HepG2 (cell line): ENCODE data around the gene DCDC1. TPM values are rescaled to one million over a fixed set of nuclear protein-coding genes. Genes with fewer than 3 reads are reported as not detected.

Experiments
- ATAC-seq: fragments of 200-7000 bp; cut with Tn5 transposase; 3 replicates; pipeline ENCODE4 v1.9.1; 2020; ENCODE audit warnings: mild to moderate bottlenecking, moderate library complexity
- BruUV-seq: library from RNA; stranded (reverse); fragments of 400-500 nt; replicated peaks from 2 replicates; lab custom pipeline; 2021; lab: Mats Ljungman, UMichigan
- CTCF ChIA-PET: fragments of 300-600 bp; formaldehyde crosslinking; extraction: SDS; loops from one replicate; lab custom pipeline; 2021; ENCODE audit warnings: low total read pairs, inconsistent platforms, low intra/inter-chr PET ratio; lab: Yijun Ruan, JAX
- POLR2A ChIA-PET: fragments of 350-600 bp; sonication (Branson Sonifier 250); formaldehyde crosslinking; loops from one replicate; lab custom pipeline; 2020; ENCODE audit warnings: antibody characterized with exemption, inconsistent platforms; lab: Yijun Ruan, JAX
- DNase-seq: peaks from one replicate; pipeline ENCODE4 v3.0.0-alpha.2; 2015; ENCODE audit warnings: low spot score
- FAIRE-seq: peaks from 3 replicates; lab custom pipeline; 2011; peaks lifted over from hg19 to GRCh38; lab: Jason Lieb, UNC
- H2AFZ ChIP-seq: one replicate; pipeline ENCODE4 v1.6.1; 2011; ENCODE audit warnings: low read length, inconsistent platforms
- H3K27ac ChIP-seq: fragments of 300-600 bp; 3 replicates; pipeline ENCODE4 v1.8.0; 2011; ENCODE audit warnings: mixed run types, mild to moderate bottlenecking, mixed read lengths, low read length, inconsistent platforms; ENCODE audit not compliant: insufficient read depth; ENCODE audit errors: extremely low read length
- H3K27me3 ChIP-seq, 2 experiments: fragments of 200-600 bp in 1 of 2; 2 replicates in 1 of 2; 3 replicates in 1 of 2; pipeline versions ENCODE4 v1.6.0 to v1.8.0; 2011; ENCODE audit warnings: low read length in 2 of 2, mild to moderate bottlenecking in 2 of 2, moderate library complexity in 2 of 2, inconsistent platforms in 1 of 2; ENCODE audit not compliant: insufficient read depth in 2 of 2, control insufficient read depth in 1 of 2
- H3K36me3 ChIP-seq, 2 experiments: fragments of 200-600 bp in 1 of 2; replicated peaks in 1 of 2; 2 replicates in 1 of 2; 3 replicates in 1 of 2; pipeline versions ENCODE4 v1.5.1 to v1.8.0; 2011; ENCODE audit warnings: low read length in 2 of 2, inconsistent platforms in 1 of 2; ENCODE audit not compliant: insufficient read depth in 2 of 2, control insufficient read depth in 1 of 2
- H3K4me1 ChIP-seq: 2 replicates; pipeline ENCODE4 v1.5.1; 2012; ENCODE audit warnings: low read length, inconsistent platforms; ENCODE audit not compliant: insufficient read depth
- H3K4me2 ChIP-seq: 2 replicates; pipeline ENCODE4 v1.6.0; 2011; ENCODE audit warnings: low read depth, low read length, inconsistent platforms
- H3K4me3 ChIP-seq, 3 experiments: fragments of 200-600 bp in 1 of 3; sonication (generic), shearing (Covaris generic) in 1 of 3; replicated peaks in 1 of 3; 2 replicates each; pipeline ENCODE4 v1.5.1; 2011 to 2016; ENCODE audit warnings: low read length in 3 of 3, inconsistent platforms in 2 of 3, low read depth in 2 of 3, mild to moderate bottlenecking in 2 of 3, control low read depth in 1 of 3, mixed read lengths in 1 of 3; ENCODE audit not compliant: insufficient read depth in 1 of 3
- H3K79me2 ChIP-seq: one replicate; pipeline ENCODE4 v1.6.1; 2011; ENCODE audit warnings: low read length, inconsistent platforms; ENCODE audit not compliant: insufficient read depth
- H3K9ac ChIP-seq: 2 replicates; pipeline ENCODE4 v1.6.0; 2011; ENCODE audit warnings: mild to moderate bottlenecking, low read depth, low read length, inconsistent platforms; ENCODE audit not compliant: insufficient read depth
- H3K9me3 ChIP-seq: 2 replicates; pipeline ENCODE4 v1.5.1; 2012; ENCODE audit warnings: mild to moderate bottlenecking, low read length
- H4K20me1 ChIP-seq: 2 replicates; pipeline ENCODE4 v1.6.0; 2011; ENCODE audit warnings: inconsistent platforms, mild to moderate bottlenecking, low read length, moderate library complexity; ENCODE audit not compliant: insufficient read depth
- HNRNPLL ChIP-seq: fragments of 200-400 bp; formaldehyde crosslinking; IDR thresholded peaks from 2 replicates; pipeline ENCODE4 v1.6.1; 2017; ENCODE audit warnings: mild to moderate bottlenecking, low read depth, low read length; ENCODE audit not compliant: poor library complexity, severe bottlenecking
- MIER3 ChIP-seq: IDR thresholded peaks from 2 replicates; pipeline ENCODE4 v1.6.1; 2016; ENCODE audit warnings: missing compliant biosample characterization, borderline replicate concordance
- RBM39 ChIP-seq: fragments of 200-400 bp; formaldehyde crosslinking; IDR thresholded peaks from one replicate; pipeline ENCODE4 v1.6.1; 2018; ENCODE audit warnings: antibody characterized with exemption, mild to moderate bottlenecking, low read depth, low read length; ENCODE audit not compliant: poor library complexity, severe bottlenecking
- ZNF180 ChIP-seq: sonication (generic); formaldehyde crosslinking; IDR thresholded peaks from 2 replicates; pipeline ENCODE4 v1.4.0; 2020; ENCODE audit warnings: low read depth, missing genetic modification reagents, borderline replicate concordance
- ZNF432 ChIP-seq: sonication (generic); formaldehyde crosslinking; IDR thresholded peaks from 2 replicates; pipeline ENCODE4 v1.5.0; 2020; ENCODE audit warnings: missing genetic modification reagents, mild to moderate bottlenecking, borderline replicate concordance
- ZNF543 ChIP-seq: sonication (generic); formaldehyde crosslinking; IDR thresholded peaks from 2 replicates; pipeline ENCODE4 v1.4.0; 2020; ENCODE audit warnings: mild to moderate bottlenecking, missing genetic modification reagents
- ZNF577 ChIP-seq: sonication (generic); formaldehyde crosslinking; IDR thresholded peaks from 2 replicates; pipeline ENCODE4 v1.4.0; 2020; ENCODE audit warnings: mild to moderate bottlenecking, low read depth, missing genetic modification reagents, borderline replicate concordance
- WGBS: methylation state at CpG from one replicate; pipeline ENCODE4 v1.1.6; 2017; ENCODE audit warnings: low lambda C conversion rate; 5-methylcytosine and 5-hydroxymethylcytosine counted together
- in situ Hi-C: cut with HindIII; loops from 2 replicates; pipeline ENCODE4 v1.10.0; 2017; ENCODE audit warnings: low pct_unique_long_range_greater_than_20kb; ENCODE audit not compliant: extremely low pct_ligation_motif_present
- intact Hi-C: fragments of 100-400 bp; cut with micrococcal nuclease; formaldehyde crosslinking; loops from one replicate; pipeline ENCODE4 v1.10.0; 2022; ENCODE audit not compliant: unreplicated experiment
- polyA plus RNA-seq, 8 experiments: library from polyadenylated mRNA; depleted of rRNA in 3 of 8; stranded (reverse) in 7 of 8; unstranded in 1 of 8; fragments of >200 nt; fragmentation: Illumina TruSeq in 4 of 8; extraction: Trizol in 4 of 8; gene quantifications; 2 replicates each; pipeline versions ENCODE4 v1.2.1 to v1.2.3, GENCODE V29; 2011 to 2016; ENCODE audit warnings: low read depth in 4 of 8, missing spikeins in 1 of 8, mixed read lengths in 1 of 8; ENCODE audit not compliant: insufficient read depth in 1 of 8
- total RNA-seq, 5 experiments: library from RNA; depleted of rRNA; stranded (reverse); fragments of >200 nt; fragmentation: Illumina TruSeq; extraction: Trizol; gene quantifications; 2 replicates each; pipeline ENCODE4 v1.2.3, GENCODE V29; 2016; ENCODE audit warnings: low read depth in 1 of 5
- TF ChIP-seq, protein P1 (sequence below): sonication (generic); formaldehyde crosslinking; IDR thresholded peaks from 2 replicates; pipeline ENCODE4 v1.4.0; 2020; ENCODE audit warnings: missing genetic modification reagents
- TF ChIP-seq, protein P2 (sequence below), 2 experiments: fragments of 450-650 bp in 1 of 2; sonication (generic) in 1 of 2; formaldehyde crosslinking; IDR thresholded peaks; 2 replicates each; pipeline versions ENCODE4 v1.5.0 to v1.8.0; 2020 to 2022; ENCODE audit warnings: mild to moderate bottlenecking in 1 of 2, missing genetic modification reagents in 1 of 2

Gene DCDC1
- total and polyA plus RNA-seq, 2 of the 13 experiments (the other 11 are each of a cell fraction or from before 2014, with no cell fraction given): 0.12 to 0.27 TPM

DNA sequence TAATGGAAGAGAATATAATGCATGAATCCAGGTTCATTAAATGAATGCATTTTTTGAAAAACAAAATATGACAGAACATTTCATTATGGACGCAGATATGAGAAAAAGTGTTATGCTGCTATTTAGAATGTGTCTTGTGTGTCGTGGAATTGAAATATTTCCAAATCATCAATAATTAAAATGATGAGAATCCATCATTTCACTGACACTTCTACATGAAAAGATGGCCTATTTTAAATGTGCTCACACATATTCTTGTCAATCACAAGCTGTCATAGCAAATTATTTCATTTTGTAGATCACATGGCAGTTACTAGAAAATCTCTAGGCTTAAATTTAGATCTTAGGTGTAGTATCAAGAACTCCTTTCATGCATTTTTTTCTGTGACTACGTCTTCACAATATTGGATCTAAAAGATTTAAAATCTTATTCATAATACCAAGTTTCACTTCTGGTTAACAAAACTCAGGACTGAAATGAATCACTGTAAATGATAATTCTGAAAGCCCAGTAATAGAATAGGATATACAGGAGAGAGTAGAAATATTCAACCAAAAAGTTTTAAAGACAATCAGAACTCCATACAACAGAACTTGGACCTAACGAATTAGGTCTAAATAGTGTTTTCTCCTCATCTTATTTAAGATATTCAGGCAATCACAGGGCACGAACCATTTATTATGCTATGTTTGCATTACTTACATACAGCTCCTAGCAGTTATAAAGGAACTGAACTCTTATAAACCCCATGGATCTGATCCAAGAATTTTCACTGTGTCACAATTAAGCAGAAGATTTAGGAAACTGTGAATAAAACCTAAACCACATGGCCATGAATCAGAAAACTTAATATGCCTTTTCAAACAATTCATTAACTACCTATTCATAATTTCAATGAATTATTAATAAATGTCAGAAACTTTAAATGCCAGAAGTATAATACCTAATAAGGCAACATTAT, 67.7 kb downstream of the DCDC1 start:
- Histone ChIP-seq H2AFZ (no peak overlapping the region), H3K4me1 (no peaks in the 10 kb centered on the region), H3K9me3 (no peaks in the 10 kb centered on the region), H3K4me2 (no peak overlapping the region), H3K36me3 (no peaks in the 10 kb centered on the region), H3K79me2 (no peaks in the 10 kb centered on the region), H3K27me3 (no peaks in the 10 kb centered on the region), H4K20me1 (no peaks in the 10 kb centered on the region), H3K9ac (no peak overlapping the region), H3K4me3 (no peak overlapping the region), H3K27ac (no peak overlapping the region)
- DNase-seq (no peak), ATAC-seq (no peak), FAIRE-seq (no peak)
- ChIA-PET CTCF (no interaction called here), POLR2A (no interaction called here)
- TF ChIP-seq, protein P1, sequence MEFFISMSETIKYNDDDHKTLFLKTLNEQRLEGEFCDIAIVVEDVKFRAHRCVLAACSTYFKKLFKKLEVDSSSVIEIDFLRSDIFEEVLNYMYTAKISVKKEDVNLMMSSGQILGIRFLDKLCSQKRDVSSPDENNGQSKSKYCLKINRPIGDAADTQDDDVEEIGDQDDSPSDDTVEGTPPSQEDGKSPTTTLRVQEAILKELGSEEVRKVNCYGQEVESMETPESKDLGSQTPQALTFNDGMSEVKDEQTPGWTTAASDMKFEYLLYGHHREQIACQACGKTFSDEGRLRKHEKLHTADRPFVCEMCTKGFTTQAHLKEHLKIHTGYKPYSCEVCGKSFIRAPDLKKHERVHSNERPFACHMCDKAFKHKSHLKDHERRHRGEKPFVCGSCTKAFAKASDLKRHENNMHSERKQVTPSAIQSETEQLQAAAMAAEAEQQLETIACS (CRISPR knock-in tag): no peak
- TF ChIP-seq, protein P2, sequence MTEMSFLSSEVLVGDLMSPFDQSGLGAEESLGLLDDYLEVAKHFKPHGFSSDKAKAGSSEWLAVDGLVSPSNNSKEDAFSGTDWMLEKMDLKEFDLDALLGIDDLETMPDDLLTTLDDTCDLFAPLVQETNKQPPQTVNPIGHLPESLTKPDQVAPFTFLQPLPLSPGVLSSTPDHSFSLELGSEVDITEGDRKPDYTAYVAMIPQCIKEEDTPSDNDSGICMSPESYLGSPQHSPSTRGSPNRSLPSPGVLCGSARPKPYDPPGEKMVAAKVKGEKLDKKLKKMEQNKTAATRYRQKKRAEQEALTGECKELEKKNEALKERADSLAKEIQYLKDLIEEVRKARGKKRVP (CRISPR knock-in tag; IDR thresholded peaks at IDR 0.05): no peak
- TF ChIP-seq RBM39 (no peak), ZNF180 (CRISPR knock-in tag) (no peak), ZNF577 (CRISPR knock-in tag) (no peak), ZNF432 (CRISPR knock-in tag) (no peak), ZNF543 (no peak), HNRNPLL (no peak), MIER3 (CRISPR knock-in tag) (no peak)
- 3% methylated on average over 5 of the region's 5 CpGs for WGBS
- intact Hi-C loops (loop anchor here (5.0 kb wide), 1 partner anchor 340 kb away; no protein-coding TSS in a partner anchor), in situ Hi-C loops (no loop called here)
- BruUV-seq: no TSS peak
